ENCODE measurements around the gene MYL12A.
"Not testable (repeated sequence)": the region's sequence is repeated elsewhere in the genome, so short reads cannot be mapped to it uniquely, and the experiment has no call there.

Gene MYL12A

GRCh38 chr18:3247240-3248061, at the start of gene MYL12A:
Gene MYL12A, plus strand, starts transcription at chr18:3247801. Its CDS starts 5,447 bp downstream, at chr18:3253248.
- TF ChIP-seq, protein P1, sequence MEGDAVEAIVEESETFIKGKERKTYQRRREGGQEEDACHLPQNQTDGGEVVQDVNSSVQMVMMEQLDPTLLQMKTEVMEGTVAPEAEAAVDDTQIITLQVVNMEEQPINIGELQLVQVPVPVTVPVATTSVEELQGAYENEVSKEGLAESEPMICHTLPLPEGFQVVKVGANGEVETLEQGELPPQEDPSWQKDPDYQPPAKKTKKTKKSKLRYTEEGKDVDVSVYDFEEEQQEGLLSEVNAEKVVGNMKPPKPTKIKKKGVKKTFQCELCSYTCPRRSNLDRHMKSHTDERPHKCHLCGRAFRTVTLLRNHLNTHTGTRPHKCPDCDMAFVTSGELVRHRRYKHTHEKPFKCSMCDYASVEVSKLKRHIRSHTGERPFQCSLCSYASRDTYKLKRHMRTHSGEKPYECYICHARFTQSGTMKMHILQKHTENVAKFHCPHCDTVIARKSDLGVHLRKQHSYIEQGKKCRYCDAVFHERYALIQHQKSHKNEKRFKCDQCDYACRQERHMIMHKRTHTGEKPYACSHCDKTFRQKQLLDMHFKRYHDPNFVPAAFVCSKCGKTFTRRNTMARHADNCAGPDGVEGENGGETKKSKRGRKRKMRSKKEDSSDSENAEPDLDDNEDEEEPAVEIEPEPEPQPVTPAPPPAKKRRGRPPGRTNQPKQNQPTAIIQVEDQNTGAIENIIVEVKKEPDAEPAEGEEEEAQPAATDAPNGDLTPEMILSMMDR (conservative IDR thresholded peaks at IDR 0.05) = no peak
- no peak for TF ChIP-seq ZFX (IDR thresholded peaks at IDR 0.05)
- peak within 1 kb of the TSS; percentile 88 for H3K27ac ChIP-seq

GRCh38 chr18:3198260-3198860, 49.2 kb upstream of the MYL12A start:
- not testable (repeated sequence) for H3K27ac ChIP-seq

DNA sequence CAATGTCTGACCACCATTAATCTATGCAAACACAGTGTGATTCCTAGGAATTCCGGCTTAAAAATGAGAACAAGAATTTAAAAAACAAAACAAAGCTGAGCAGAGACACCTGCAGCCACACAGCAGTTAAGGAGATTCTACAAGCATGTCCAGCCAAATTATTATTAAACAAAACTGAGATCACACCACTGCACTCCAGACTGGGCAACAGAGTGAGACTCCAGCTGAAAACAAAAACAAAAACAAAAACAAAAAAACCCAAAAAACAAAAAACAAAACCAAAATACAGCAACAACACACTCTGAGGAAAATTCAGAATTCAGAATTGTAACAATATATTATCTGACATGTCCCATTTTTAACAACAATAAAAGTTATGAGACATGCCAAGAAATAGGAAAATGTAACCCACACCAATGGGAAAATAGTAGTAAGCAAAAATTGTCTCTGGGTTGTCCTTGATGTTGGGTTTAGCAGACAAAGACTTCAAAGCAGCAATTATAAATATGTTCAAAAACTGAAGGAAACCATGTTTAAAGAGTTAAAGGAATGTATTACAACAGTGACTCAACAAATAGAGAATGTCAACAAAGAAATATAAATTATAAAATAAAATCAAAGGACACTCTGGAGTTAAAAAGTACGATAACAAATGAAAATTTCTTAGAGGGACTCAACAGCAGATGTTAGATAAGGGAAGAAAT, 47.5 kb upstream of the MYL12A start:
- TF ChIP-seq, protein P1 (conservative IDR thresholded peaks at IDR 0.05) = no peak
- TF ChIP-seq ZFX (IDR thresholded peaks at IDR 0.05) = no peak

GRCh38 chr18:3205239-3205638, 42.4 kb upstream of the MYL12A start:
- no peak for TF ChIP-seq ZFX (IDR thresholded peaks at IDR 0.05)
- TF ChIP-seq, protein P1 (conservative IDR thresholded peaks at IDR 0.05) = no peak
- no peak overlapping the region for H3K27ac ChIP-seq

More for the DNA sequence above, 47.5 kb upstream of the MYL12A start:
- no peak overlapping the region for H3K27ac ChIP-seq

DNA sequence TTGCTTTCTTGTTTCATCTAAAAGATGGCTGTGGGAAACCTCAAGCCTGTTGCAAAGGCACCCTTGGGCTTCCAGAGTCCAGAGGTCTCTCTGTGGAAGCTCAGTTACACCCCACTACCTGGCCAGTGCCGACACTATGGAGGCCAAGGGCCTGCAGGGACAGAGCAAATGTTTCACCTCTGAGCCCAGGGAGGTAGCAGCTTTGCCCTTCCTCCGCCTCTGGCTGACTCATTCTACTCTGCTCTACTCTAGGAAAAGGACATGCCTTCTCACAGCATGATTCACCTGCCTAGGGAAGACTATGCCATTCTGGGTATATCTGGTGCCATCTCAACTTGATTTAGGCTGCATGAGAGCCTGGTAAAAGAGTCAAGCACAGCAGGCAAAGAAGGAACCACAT, 40.0 kb upstream of the MYL12A start:
- TF ChIP-seq ZFX (IDR thresholded peaks at IDR 0.05) = no peak
- TF ChIP-seq, protein P1 (conservative IDR thresholded peaks at IDR 0.05) = no peak
- H3K27ac ChIP-seq = no peak overlapping the region

GRCh38 chr18:3209859-3210569, 37.6 kb upstream of the MYL12A start:
- TF ChIP-seq, protein P1 (conservative IDR thresholded peaks at IDR 0.05) = no peak
- TF ChIP-seq ZFX (IDR thresholded peaks at IDR 0.05) = no peak
- H3K27ac ChIP-seq = no peak overlapping the region

- TF ChIP-seq ZFX (IDR thresholded peaks at IDR 0.05) = no peak
- TF ChIP-seq, protein P1 (conservative IDR thresholded peaks at IDR 0.05) = no peak
- H3K27ac ChIP-seq = no peak overlapping the region
Measured at GRCh38 chr18:3211236-3211992, 36.2 kb upstream of the MYL12A start.
